Measurements from ENCODE around the gene SGSH.

GRCh38 chr17:80267391-80267790 is 47.3 kb upstream of the SGSH start:
- TF ChIP-seq CTCF (IDR thresholded peaks at IDR 0.05; ENCODE audit: insufficient read depth, low read length, poor library complexity, severe bottlenecking) (no peak), EZH2phosphoT487 (conservative IDR thresholded peaks at IDR 0.05; ENCODE audit: low read length) (no peak)
